ENCODE data around the gene PPP1R12B. TPM values are rescaled to one million over a fixed set of nuclear protein-coding genes. Genes with fewer than 3 reads are reported as not detected.
"Not testable (repeated sequence)": the region's sequence is repeated elsewhere in the genome, so short reads cannot be mapped to it uniquely, and the experiment has no call there.

Gene PPP1R12B
- total RNA-seq, 1 donor from 2014 or later = 7.2 TPM

GRCh38 chr1:202361224-202361623 lies 12.7 kb downstream of the PPP1R12B start:
- DNase-seq (ENCODE audit: low spot score) = no peak
- no peaks in the 10 kb centered on the region for H3K36me3 Mint-ChIP-seq (ENCODE audit: low read depth, unreplicated experiment)
- no peak for TF ChIP-seq CTCF (IDR thresholded peaks at IDR 0.05; ENCODE audit: unreplicated experiment)
- H3K4me3 Mint-ChIP-seq (ENCODE audit: unreplicated experiment) = no peak overlapping the region
- peaks cover 2% of the 10 kb centered on the region for H3K27me3 Mint-ChIP-seq (ENCODE audit: unreplicated experiment)
- no peaks in the 10 kb centered on the region for H3K9me3 Mint-ChIP-seq (ENCODE audit: unreplicated experiment)
- H3K4me1 Mint-ChIP-seq (ENCODE audit: unreplicated experiment) = no peaks in the 10 kb centered on the region
- no peak overlapping the region for H3K27ac Mint-ChIP-seq (ENCODE audit: unreplicated experiment)

GRCh38 chr1:202361701-202362100 lies 13.2 kb downstream of the PPP1R12B start:
- Mint-ChIP-seq H3K27me3 (ENCODE audit: unreplicated experiment) (no peaks in the 10 kb centered on the region), H3K36me3 (ENCODE audit: low read depth, unreplicated experiment) (no peaks in the 10 kb centered on the region), H3K4me1 (ENCODE audit: unreplicated experiment) (no peaks in the 10 kb centered on the region), H3K4me3 (ENCODE audit: unreplicated experiment) (no peak overlapping the region), H3K9me3 (ENCODE audit: unreplicated experiment) (no peaks in the 10 kb centered on the region), H3K27ac (ENCODE audit: unreplicated experiment) (peak overlapping the region; percentile 15)
- TF ChIP-seq CTCF (IDR thresholded peaks at IDR 0.05; ENCODE audit: unreplicated experiment) = no peak
- DNase-seq (ENCODE audit: low spot score) = no peak

- Mint-ChIP-seq H3K36me3 (ENCODE audit: low read depth, unreplicated experiment) (no peaks in the 10 kb centered on the region), H3K27me3 (ENCODE audit: unreplicated experiment) (no peaks in the 10 kb centered on the region), H3K4me1 (ENCODE audit: unreplicated experiment) (no peaks in the 10 kb centered on the region), H3K27ac (ENCODE audit: unreplicated experiment) (no peak overlapping the region), H3K9me3 (ENCODE audit: unreplicated experiment) (no peaks in the 10 kb centered on the region), H3K4me3 (ENCODE audit: unreplicated experiment) (no peak overlapping the region)
- no peak for DNase-seq (ENCODE audit: low spot score)
- TF ChIP-seq CTCF (IDR thresholded peaks at IDR 0.05; ENCODE audit: unreplicated experiment) = no peak
Measured at GRCh38 chr1:202362212-202362611, 13.7 kb downstream of the PPP1R12B start.

GRCh38 chr1:202365092-202365815 lies 16.8 kb downstream of the PPP1R12B start:
- Mint-ChIP-seq H3K27ac (ENCODE audit: unreplicated experiment) (no peak overlapping the region), H3K9me3 (ENCODE audit: unreplicated experiment) (no peaks in the 10 kb centered on the region), H3K27me3 (ENCODE audit: unreplicated experiment) (no peaks in the 10 kb centered on the region), H3K4me3 (ENCODE audit: unreplicated experiment) (no peak overlapping the region), H3K4me1 (ENCODE audit: unreplicated experiment) (no peaks in the 10 kb centered on the region), H3K36me3 (ENCODE audit: low read depth, unreplicated experiment) (no peaks in the 10 kb centered on the region)
- TF ChIP-seq CTCF (IDR thresholded peaks at IDR 0.05; ENCODE audit: unreplicated experiment) = no peak
- no peak for DNase-seq (ENCODE audit: low spot score)

- Mint-ChIP-seq H3K4me1 (ENCODE audit: unreplicated experiment) (no peaks in the 10 kb centered on the region), H3K27ac (ENCODE audit: unreplicated experiment) (no peak overlapping the region)
Measured at GRCh38 chr1:202367271-202367670, 18.8 kb downstream of the PPP1R12B start.

GRCh38 chr1:202370906-202371305 lies 22.4 kb downstream of the PPP1R12B start:
- not testable (repeated sequence) for H3K9me3 Mint-ChIP-seq (ENCODE audit: unreplicated experiment); H3K4me1 Mint-ChIP-seq (ENCODE audit: unreplicated experiment); H3K27ac Mint-ChIP-seq (ENCODE audit: unreplicated experiment); H3K36me3 Mint-ChIP-seq (ENCODE audit: low read depth, unreplicated experiment); DNase-seq (ENCODE audit: low spot score); H3K4me3 Mint-ChIP-seq (ENCODE audit: unreplicated experiment); H3K27me3 Mint-ChIP-seq (ENCODE audit: unreplicated experiment)

More at GRCh38 chr1:202367271-202367670, 18.8 kb downstream of the PPP1R12B start:
- Mint-ChIP-seq H3K27me3 (ENCODE audit: unreplicated experiment) (no peaks in the 10 kb centered on the region), H3K4me3 (ENCODE audit: unreplicated experiment) (no peak overlapping the region), H3K36me3 (ENCODE audit: low read depth, unreplicated experiment) (no peaks in the 10 kb centered on the region), H3K9me3 (ENCODE audit: unreplicated experiment) (no peaks in the 10 kb centered on the region)
- no peak for TF ChIP-seq CTCF (IDR thresholded peaks at IDR 0.05; ENCODE audit: unreplicated experiment)
- DNase-seq (ENCODE audit: low spot score) = no peak
